Epithelial cell of esophagus (primary cell): ENCODE measurements around the gene NTRK2.

ENCODE experiments used
- DNase-seq: peaks from one replicate; pipeline ENCODE4 v3.0.0; 2010; ENCODE audit warnings: low read depth
- H3K4me3 ChIP-seq: 2 replicates; pipeline ENCODE4 v1.5.1; 2011; ENCODE audit warnings: mild to moderate bottlenecking, low read length, control low read depth
- TF ChIP-seq, protein P1 (sequence below): IDR thresholded peaks from 2 replicates; pipeline ENCODE4 v1.5.1; 2011; ENCODE audit warnings: low read depth, mild to moderate bottlenecking, low read length, control low read depth, inconsistent platforms; ENCODE audit not compliant: insufficient read depth; ENCODE audit errors: missing control alignments

Gene NTRK2

DNA sequence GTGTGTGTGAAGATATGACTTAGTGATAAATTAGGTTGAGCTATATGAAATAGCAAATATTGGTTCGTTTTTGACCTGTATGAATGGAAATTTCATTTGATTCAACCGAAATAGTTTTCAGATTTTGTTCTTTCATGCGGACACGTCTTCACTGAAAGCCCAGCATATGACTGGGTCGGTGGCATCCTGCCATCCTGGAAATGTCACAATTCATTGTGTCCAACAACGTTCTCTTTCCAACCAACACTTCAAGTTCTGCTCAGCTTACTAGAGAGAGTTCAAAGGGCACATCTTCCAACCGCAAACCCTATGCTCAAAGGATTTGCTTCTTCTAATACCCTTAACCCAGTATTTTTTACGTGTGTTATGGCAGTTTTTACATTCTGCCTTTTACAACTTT lies 252.5 kb downstream of the NTRK2 start:
- DNase-seq = no peak
- TF ChIP-seq, protein P1, sequence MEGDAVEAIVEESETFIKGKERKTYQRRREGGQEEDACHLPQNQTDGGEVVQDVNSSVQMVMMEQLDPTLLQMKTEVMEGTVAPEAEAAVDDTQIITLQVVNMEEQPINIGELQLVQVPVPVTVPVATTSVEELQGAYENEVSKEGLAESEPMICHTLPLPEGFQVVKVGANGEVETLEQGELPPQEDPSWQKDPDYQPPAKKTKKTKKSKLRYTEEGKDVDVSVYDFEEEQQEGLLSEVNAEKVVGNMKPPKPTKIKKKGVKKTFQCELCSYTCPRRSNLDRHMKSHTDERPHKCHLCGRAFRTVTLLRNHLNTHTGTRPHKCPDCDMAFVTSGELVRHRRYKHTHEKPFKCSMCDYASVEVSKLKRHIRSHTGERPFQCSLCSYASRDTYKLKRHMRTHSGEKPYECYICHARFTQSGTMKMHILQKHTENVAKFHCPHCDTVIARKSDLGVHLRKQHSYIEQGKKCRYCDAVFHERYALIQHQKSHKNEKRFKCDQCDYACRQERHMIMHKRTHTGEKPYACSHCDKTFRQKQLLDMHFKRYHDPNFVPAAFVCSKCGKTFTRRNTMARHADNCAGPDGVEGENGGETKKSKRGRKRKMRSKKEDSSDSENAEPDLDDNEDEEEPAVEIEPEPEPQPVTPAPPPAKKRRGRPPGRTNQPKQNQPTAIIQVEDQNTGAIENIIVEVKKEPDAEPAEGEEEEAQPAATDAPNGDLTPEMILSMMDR = no peak

DNA sequence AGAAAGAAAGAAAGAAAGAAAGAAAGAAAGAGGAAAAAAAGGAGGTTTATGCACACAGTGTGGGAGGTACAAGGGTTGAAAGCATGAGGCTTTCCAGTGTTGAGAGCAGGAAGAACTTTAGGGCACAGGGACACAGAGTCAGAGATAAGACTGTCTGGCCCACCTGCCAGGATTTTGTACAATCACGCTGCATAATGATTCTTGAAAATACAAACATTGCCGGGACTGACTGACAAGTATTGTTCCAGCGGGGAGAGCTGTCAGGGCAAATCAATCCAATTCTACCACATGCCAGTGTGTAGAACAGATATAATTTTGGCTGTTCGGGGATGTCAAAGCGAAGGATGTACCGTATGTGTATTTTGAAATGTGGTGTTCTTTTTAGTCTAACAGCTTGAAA lies 254.7 kb downstream of the NTRK2 start:
- no peak overlapping the region for H3K4me3 ChIP-seq
- no peak for DNase-seq
- TF ChIP-seq, protein P1 = no peak

More for the DNA sequence above, 252.5 kb downstream of the NTRK2 start:
- H3K4me3 ChIP-seq = no peak overlapping the region

DNA sequence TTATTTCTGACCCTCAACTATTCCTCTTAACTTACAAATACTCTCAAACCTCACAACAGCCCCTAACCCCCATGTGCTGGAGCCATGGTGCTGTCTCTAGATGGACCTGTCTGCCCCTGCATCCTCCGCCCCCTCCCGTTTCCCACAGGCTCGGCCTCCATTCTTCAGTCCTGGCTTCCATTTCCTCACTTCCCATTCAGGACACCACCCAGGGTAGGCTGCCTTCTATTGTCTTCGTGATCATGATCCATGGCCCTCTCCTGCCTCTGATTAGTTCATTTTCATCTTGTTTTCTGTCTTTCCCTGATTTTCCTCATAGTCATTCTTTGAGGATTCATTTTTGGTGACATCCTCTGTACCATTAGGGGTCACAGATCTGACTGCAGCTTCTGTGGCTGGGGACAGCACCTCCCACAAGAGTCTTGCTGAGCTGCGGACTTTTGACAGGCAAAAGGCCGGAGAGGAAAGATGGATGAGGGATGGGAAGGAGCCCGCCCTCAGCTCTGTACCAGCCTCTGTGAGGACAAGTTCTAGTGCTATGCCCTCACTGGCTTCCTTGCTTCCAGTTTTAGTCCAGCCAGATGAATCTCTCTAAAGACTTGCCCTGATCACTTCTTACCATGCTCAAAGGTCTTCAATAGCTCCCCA lies 255.8 kb downstream of the NTRK2 start:
- H3K4me3 ChIP-seq = no peak overlapping the region
- no peak for DNase-seq
- TF ChIP-seq, protein P1 = no peak

DNA sequence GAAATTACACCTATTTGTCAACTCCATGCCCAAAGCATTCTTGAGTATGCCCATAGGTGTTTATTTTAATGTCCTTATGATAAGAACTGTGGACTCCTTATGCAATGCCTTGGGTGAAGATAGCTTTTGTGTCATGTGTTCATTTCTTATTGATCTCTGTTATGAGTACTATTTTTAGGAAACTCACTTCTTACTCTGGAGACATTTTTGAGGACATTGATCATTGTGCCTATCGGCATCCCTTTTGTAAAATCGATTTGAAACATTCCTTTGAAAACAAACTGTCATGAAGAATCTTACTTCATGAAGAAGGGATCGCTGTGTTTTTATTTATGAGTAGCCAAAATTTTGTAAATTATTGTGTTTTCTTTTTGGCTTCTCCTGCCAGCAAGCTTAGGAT lies 257.3 kb downstream of the NTRK2 start:
- TF ChIP-seq, protein P1 = no peak
- DNase-seq = no peak
- H3K4me3 ChIP-seq = no peak overlapping the region

DNA sequence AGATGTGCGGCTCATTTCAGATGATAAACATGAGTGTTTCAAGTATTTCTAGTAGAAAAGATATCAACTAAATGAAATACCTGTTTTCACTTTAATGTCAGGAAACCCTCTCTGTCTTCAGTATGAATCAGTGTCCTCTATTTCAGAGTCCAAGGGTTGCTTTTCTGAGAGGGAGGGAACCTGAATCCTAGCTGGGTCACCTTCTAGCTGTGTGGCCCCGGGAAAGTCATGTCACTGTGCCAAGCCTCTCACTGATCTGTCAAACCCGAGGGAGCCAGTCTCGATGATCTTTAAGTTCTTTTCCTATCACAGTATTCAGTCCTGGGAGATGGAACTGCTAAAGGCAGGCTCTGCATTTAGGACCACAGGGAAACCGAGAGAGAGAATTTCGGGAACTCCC lies 258.9 kb downstream of the NTRK2 start:
- no peak for DNase-seq
- TF ChIP-seq, protein P1 = no peak
- no peak overlapping the region for H3K4me3 ChIP-seq

DNA sequence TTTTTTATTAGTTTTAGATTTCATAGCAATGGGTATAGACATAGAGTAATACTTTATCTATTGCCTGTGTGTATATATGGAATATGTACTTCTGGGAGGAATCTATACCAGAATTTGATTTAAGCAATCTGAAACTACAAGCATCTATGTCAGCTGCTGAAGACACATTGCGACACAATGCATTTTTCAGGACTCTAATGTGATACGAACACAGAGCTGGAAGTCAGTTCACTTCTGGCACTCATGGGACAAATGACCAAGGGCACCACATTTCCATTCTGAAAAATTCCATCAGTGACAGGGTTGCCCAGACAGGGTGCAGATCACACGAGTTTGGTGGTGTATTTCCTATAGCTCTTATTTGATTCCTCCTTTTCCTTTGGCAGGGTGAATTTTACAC lies 259.5 kb downstream of the NTRK2 start:
- H3K4me3 ChIP-seq = no peak overlapping the region
- DNase-seq = no peak
- TF ChIP-seq, protein P1 = no peak

DNA sequence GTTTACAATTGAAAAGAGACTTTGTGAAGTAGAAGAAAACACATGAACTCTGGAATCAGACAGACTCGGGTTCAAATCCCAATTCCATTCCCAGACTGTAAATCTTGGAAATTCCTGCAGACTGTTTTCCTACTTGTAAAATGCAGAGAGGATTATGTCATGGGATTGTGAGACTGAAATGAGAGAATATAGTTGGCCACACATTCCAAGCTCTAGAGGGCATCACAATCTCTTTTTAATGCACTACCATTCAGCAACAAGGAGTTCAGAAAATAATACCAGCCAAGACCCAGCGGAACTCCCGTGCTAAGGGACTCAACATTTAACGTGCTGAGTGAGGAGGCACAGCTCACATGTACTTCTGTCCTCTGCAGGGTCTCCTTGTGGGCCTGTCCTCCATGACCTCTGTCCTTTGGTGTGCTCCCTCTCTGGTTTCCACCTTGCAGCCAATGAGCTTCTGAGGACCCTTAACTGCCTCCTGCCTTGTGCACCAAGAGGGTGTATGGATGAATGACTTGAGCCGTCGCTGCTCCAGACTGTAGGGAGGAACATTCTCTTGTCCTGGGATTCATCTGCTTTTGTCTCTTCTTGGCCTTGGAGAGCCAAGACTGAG lies 263.5 kb downstream of the NTRK2 start:
- peak; percentile 51 for DNase-seq

More for the DNA sequence above, 263.5 kb downstream of the NTRK2 start:
- TF ChIP-seq, protein P1 = peak; percentile 48
- no peak overlapping the region for H3K4me3 ChIP-seq
